ENCODE measurements around the gene PIK3CA.

- TF ChIP-seq CTCF (IDR thresholded peaks at IDR 0.05), result no peak
- TF ChIP-seq POLR2A (IDR thresholded peaks at IDR 0.05), result no peak
- TF ChIP-seq POLR2AphosphoS5 (IDR thresholded peaks at IDR 0.05), result no peak
Observed at GRCh38 chr3:179288845-179289244, 140.7 kb downstream of the PIK3CA start.
